Neutrophil (primary cell): Measurements from ENCODE around the gene TNF.

ENCODE experiments used
- H3K27ac ChIP-seq: fragments of 200-600 bp; sonication (generic); 2 replicates; pipeline ENCODE4 v1.5.1; 2016; ENCODE audit warnings: mild to moderate bottlenecking, moderate library complexity
- H3K27me3 ChIP-seq: fragments of 200-600 bp; sonication (generic); 2 replicates; pipeline ENCODE4 v1.6.0; 2016; ENCODE audit warnings: mild to moderate bottlenecking
- H3K36me3 ChIP-seq: fragments of 200-600 bp; sonication (generic); 2 replicates; pipeline ENCODE4 v1.5.1; 2017
- H3K4me1 ChIP-seq, 2 experiments: fragments of 200-600 bp in 1 of 2; sonication (generic) in 1 of 2; 1 replicate in 1 of 2; 2 replicates in 1 of 2; pipeline versions ENCODE4 v1.5.1 to v1.6.1; 2013 to 2016; ENCODE audit warnings: low read depth in 1 of 2, low read length in 1 of 2, mild to moderate bottlenecking in 1 of 2, moderate library complexity in 1 of 2; ENCODE audit not compliant: control insufficient read depth in 1 of 2, insufficient read depth in 1 of 2
- H3K4me3 ChIP-seq, 2 experiments: fragments of 200-600 bp in 1 of 2; sonication (generic) in 1 of 2; 1 replicate in 1 of 2; 2 replicates in 1 of 2; pipeline ENCODE4 v1.5.1; 2013 to 2016; ENCODE audit warnings: low read depth in 1 of 2, low read length in 1 of 2, mild to moderate bottlenecking in 1 of 2, moderate library complexity in 1 of 2
- H3K9me3 ChIP-seq: fragments of 200-600 bp; sonication (generic); 2 replicates; pipeline ENCODE4 v1.5.1; 2016
- CTCF ChIP-seq: fragments of 200-600 bp; sonication (generic); IDR thresholded peaks from 2 replicates; pipeline ENCODE4 v1.5.1; 2016; ENCODE audit warnings: antibody characterized with exemption

TNF gene

GRCh38 chr6:31559606-31559957 is 15.8 kb upstream of the TNF start:
- Histone ChIP-seq H3K4me3 (peak overlapping the region; percentile 62 to 68), H3K36me3 (no peaks in the 10 kb centered on the region), H3K27me3 (no peaks in the 10 kb centered on the region), H3K4me1 (peaks cover 67 to 68% of the 10 kb centered on the region in 2 experiments), H3K9me3 (no peaks in the 10 kb centered on the region), H3K27ac (peak overlapping the region; percentile 98)
- TF ChIP-seq CTCF = no peak

GRCh38 chr6:31559958-31560696 is 15.2 kb upstream of the TNF start:
- H3K9me3 ChIP-seq = no peaks in the 10 kb centered on the region
- peak; percentile 46 for TF ChIP-seq CTCF
- H3K36me3 ChIP-seq = no peaks in the 10 kb centered on the region
- peaks cover 67 to 68% of the 10 kb centered on the region in 2 experiments for H3K4me1 ChIP-seq
- peak overlapping the region; percentile 98 for H3K27ac ChIP-seq
- peak overlapping the region; percentile 62 to 68 for H3K4me3 ChIP-seq
- no peaks in the 10 kb centered on the region for H3K27me3 ChIP-seq

GRCh38 chr6:31560697-31561058 is 14.7 kb upstream of the TNF start:
- Histone ChIP-seq H3K27ac (peak overlapping the region; percentile 98), H3K27me3 (no peaks in the 10 kb centered on the region), H3K4me3 (peak overlapping the region; percentile 62 to 68)

GRCh38 chr6:31567531-31568370 is 7.6 kb upstream of the TNF start:
- H3K4me3 ChIP-seq = no peak overlapping the region
- no peaks in the 10 kb centered on the region for H3K9me3 ChIP-seq
- H3K4me1 ChIP-seq = peaks cover 15 to 17% of the 10 kb centered on the region in 2 experiments
- H3K27me3 ChIP-seq = no peaks in the 10 kb centered on the region
- H3K27ac ChIP-seq = peak overlapping the region; percentile 82
- no peaks in the 10 kb centered on the region for H3K36me3 ChIP-seq
- no peak for TF ChIP-seq CTCF

More at GRCh38 chr6:31560697-31561058, 14.7 kb upstream of the TNF start:
- peaks cover 67 to 68% of the 10 kb centered on the region in 2 experiments for H3K4me1 ChIP-seq
- H3K36me3 ChIP-seq = no peaks in the 10 kb centered on the region
- no peak for TF ChIP-seq CTCF
- H3K9me3 ChIP-seq = no peaks in the 10 kb centered on the region

GRCh38 chr6:31568537-31568961 is 6.8 kb upstream of the TNF start:
- Histone ChIP-seq H3K27ac (peak overlapping the region; percentile 82), H3K9me3 (no peaks in the 10 kb centered on the region), H3K36me3 (no peaks in the 10 kb centered on the region), H3K4me1 (peaks cover 15 to 17% of the 10 kb centered on the region in 2 experiments), H3K4me3 (peak overlapping the region in 1 of 2 experiments; percentile 4), H3K27me3 (no peaks in the 10 kb centered on the region)
- no peak for TF ChIP-seq CTCF
